NCI-H1092 (cell line): ENCODE data around the gene PLAA.

Experiments
- DNase-seq: peaks from one replicate; lab custom pipeline; 2025; lab: John Stamatoyannopoulos, UW

Gene PLAA

DNA sequence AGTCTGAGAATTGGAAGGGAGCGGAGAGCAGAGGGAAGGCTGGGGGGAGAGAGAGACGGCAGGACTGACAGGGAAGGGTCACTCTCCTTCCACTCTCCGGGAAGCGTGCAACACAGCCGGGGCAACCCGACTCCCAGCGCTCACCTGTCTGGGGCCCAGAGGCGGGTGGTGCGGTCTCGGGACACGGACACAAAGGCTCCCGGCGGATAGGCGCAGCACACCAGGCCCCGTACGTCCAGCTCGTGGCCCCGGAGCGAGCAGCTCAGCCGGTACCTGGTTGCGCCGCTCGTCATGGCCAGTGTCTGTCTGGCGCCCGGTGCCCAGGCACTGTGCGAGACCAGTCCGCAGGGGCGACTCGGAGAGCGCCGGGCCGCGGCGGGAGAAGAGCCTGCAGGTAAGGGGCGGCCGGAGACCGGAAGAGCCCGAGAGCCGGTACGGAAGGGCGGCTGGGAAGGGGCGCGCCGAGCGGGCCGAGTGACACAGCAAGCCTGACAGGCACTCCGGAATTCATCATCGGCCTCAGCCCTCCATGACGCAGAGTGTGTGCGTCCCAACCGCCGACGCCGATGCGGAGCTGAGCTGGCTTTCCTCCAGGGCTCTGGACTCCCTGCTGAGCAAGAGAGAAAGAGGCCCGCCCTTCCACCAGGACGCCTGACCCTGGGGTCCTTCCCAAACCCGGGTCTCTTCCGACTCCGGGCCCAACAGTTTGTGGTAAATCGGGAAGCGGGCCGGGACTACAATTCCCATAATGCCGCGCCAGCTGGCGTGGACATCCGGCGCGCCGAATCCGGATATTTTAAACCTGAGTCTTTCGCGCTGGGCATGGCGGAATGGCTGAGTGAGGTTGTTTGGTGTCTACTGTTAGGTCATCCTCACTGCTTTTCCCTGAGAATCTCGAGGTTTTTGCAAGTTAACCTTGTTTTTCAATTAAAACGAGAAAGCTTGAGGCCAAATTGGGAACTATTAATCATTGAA, at the start of gene PLAA:
Gene PLAA, minus strand, starts transcription at position 490 of the 975 bp plus-strand sequence. Its CDS starts 197 bp downstream, at position 293.
- peak; percentile 95 for DNase-seq

DNA sequence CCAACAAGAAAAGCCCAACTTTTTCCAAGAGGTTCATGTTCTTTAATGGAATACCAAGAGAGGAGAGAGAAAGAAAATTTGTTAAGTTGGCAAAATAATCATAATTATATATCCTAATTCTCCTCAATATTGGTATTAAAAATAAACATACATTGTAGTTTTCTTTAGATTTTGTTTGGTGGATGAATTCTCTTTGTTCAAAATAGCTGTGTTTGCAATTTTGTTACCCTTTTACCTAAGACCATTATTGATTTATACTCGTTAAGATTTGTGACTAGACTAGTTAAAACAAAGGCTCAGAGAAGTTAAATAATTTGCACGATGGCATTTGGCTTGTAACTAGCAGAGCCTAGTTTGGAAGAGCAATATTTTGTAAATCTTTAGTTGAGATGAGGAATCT, 48.8 kb upstream of the PLAA start:
- DNase-seq: no peak

DNA sequence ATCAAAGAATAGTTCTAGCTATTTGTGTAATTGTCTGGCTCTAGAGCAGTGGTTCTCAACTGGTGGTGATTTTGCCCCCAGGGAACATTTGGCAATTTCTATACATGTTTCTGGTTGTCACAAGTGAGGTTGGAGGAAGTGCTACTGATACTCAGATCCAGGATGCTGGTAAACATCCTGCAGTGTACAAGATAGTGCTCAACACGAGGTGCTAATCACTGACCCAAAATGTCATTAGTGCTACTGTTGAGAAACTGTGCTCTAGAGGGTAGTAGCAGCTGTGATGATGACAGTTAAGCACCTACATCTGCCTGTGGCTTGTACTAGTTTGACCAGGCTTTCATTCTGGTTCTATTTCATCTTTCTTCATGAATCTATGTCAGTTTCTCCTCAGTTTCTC, 36.3 kb upstream of the PLAA start:
- no peak for DNase-seq

DNA sequence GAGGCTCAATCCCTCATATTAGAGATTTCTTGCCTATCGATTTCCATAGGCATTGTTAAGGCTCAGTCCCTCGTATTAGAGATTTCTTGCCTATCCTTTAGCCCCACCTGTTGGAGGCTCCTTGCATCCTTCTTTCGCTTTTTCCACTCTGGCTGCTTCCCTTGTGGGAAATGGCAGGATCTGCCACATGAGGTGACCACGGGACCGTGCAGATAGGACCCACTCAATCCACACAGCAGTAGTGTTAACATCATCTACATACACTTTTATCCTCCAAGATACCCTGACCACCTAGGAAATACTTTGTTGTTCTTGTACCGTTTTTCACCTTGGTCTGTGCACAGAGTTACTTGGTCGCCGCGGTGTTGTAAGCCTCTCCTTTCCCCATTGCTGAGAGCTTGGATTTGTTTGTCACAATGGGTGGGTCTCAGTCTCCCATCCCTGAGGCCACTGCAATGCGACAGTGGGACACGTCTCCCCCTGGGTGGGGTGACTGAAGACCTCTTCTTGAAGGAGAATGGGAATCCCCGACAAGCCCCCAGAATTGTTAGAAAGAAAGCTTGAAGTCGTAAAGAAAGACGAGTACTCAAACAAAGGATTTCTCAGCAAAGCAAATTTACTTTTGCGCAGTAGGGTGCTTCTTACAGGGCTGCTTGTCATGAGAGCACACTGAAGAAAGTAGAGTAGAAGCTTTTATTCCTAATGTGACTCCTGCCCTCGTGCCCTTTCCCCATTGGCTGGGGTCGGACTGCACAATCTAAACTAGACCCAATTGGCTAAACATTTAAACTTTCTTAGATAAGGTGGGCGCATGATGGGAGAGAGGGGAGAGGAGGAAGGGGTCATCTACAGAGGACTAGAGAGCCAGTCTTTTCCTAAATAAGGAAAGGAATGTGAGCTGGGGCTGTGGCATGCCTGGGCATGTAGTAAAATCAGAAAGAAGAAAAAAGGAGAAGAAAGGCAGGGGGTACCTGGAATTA, 29.0 kb upstream of the PLAA start:
- DNase-seq: peak; percentile 48

DNA sequence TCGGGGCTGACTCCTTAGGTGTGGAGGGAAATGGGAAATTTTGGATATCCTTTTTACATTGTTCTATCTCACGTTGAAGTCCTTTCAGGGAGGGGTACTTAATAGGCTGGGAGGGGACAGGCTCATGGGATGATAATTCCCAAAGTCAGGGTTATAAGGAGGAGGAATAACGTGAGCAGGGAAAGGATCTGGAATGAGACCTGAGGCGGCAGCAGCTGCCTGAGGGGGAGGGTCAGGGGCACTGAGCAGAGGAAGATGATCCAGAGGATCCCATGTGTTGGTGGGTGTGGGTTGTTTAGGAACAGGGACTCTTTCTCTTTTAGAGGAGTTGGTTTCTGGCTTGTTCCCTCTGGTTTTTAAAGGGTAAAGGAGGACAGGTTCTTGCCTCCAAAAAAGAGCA, 27.9 kb upstream of the PLAA start:
- no peak for DNase-seq

DNA sequence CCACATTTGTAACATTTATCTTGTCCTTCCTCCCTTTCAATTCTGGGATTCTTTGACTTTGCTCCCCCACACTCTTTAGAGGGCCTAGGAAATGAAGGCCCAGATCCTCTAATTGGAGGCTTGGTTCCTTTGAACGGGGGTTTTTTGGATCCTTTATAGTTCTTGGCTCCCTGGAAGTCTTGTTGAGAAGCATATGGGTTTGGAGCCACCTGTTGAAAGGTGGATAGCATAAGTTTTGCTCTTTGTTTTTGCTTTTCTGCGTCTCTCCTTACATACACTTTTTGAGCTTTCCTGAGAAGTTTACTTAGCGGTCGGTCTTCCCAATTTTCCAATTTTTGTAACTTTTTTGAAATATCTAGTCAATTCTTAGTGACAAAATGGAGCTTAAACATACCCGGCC, 26.9 kb upstream of the PLAA start:
- no peak for DNase-seq

DNA sequence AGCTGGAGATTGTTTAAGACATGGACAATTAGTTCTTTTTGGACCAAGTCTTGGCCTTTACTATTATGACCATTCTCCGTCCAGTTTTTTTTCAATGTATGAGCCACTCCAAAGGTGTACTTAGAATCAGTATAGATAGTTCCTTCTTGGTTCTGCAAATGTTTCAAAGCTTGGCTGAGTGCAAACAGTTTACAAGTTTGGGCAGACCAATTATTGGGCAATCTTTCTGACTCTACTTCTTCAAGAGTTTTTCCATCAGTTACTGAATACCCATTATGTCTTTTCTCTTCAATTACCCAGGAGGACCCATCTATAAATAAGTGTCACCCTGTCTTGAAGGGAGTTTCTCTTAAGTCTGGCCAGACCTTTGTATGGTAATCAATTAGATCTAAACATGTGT, 24.7 kb upstream of the PLAA start:
- no peak for DNase-seq

DNA sequence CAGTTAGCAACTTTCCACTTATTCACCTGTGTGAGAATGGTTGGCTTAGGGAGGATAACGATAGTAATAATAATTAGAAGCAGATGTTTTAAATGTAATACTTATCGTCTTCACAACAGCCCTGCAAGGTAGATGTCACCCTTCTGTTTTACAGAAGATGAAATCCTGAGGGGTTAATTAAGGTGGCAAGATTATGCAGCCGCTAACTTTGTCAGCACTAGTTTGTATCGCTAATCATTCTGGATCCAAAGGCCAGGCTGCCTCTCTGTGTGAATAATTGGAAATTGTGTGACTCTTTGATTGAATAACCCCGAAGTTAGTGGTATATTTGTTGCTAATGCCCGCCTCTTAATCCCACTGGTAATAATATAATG, 9.8 kb upstream of the PLAA start:
- DNase-seq: no peak

DNA sequence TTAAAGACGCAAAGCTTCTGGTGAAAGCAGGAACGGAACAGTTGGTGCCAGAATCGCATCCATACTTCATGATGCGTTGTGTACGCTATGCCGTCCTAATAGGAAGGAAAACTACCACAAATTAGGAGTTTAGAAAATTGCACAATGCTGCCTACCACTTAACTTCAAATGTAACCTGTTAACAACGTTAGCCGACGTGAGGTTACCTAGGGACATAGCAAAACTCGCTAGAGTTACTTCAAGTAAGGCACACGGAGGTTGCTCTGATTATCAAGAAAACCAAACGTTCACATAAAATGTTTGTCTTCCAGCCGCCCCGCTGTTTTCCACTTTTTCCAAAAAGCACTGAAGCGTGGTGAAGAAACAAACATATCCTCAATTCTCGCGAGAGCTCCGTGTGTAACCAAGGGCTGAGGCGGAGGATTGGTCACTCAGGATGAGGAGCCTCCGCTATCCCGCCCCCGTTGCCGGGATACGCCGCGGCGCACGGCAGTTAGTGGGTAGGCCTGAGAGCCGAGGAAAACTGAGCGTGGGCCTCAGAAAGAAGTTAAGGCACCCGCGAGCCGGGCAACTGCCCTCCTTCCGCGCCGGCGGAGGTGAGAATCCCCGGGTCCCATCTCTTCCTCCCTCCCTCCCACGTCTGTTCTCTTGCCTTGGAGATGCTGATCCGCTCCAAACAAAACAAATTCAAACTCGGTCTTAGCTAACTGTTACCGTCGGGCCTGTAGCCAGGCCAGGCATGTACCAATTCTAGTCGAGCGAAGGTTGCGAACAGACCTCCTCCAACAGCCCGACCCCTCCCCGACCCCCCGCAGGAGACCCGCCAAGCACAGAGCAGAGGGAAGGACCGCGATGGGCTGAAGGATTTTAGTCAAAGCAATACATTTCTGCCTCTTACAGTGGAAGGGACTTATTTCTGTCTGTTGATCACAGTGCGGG, 9.1 kb upstream of the PLAA start, which contains the start of gene IFT74:
Gene IFT74, plus strand, starts transcription at position 492 of the 939 bp plus-strand sequence. CDS start 5,556 bp downstream, outside the sequence.
- DNase-seq: peak; percentile 99

DNA sequence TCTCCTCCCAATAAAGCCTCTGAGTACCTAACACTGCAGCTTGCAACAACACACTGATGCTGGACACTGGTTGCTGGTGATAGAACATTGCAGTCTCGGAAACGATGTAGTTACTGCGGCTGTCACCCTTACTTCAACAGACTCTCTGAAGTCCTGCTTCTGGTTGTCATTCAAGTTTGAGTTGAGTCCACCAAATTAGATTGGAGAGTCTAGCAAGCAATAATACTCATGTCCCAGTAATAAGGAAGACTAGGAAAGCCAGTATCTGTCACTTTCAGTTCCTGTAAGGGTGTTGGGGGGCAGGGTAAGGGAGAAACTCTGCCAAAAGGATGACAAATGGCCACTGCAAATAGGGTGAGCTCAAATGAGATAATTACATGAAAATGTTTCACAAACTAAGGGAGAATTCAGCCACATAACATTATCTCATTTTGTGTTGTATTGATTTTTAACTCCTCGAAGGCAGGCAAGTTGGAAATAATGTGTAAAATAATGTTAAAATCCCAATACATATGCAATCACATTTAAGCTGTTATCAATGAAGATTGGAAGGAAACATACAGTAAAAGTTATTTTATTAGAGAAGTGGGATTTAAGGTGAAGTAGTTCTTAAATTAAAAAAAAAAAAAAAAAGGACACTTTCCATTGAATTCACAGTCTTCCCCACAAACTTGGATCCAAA, 8.3 kb upstream of the PLAA start:
- no peak for DNase-seq

DNA sequence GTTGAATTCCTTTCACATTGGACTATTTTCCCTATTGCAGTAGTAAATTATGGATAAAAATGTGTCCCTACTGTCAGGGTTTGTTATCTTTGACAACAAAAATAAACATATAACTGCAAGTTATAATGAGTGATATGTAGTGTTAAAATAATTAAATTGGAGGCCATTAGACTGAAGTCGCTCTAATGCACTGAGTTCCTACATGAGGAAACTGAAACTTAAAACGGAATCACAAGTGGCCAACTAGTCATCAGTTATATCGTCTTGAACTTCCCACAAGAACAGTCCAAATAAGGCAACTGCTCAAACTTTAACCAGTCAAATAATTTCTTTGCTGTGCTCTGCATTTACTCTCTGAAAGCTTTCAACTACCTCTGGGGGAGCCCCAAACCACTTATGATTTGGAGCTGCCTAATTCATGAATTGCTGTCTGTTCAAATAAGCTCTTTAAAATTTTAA, 7.0 kb upstream of the PLAA start:
- DNase-seq: no peak

DNA sequence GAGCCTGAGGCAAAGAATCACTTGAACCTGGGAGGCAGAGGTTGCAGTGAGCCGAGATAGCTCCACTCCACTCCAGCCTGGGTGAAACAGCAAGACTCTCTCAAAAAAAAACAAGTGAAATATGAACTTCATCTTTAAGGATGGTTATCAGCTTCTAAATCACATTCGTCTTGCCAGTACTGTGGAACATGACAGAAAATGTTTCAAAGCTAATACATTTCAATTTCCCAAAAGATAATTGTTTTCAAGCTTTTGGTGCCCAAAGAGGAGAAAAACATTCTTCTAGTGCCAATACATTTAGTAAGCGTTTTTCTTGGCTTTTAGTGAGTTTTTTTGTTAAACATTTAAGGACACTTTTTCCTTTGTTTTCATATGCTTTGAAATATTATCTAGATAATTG, 4.8 kb upstream of the PLAA start:
- no peak for DNase-seq

DNA sequence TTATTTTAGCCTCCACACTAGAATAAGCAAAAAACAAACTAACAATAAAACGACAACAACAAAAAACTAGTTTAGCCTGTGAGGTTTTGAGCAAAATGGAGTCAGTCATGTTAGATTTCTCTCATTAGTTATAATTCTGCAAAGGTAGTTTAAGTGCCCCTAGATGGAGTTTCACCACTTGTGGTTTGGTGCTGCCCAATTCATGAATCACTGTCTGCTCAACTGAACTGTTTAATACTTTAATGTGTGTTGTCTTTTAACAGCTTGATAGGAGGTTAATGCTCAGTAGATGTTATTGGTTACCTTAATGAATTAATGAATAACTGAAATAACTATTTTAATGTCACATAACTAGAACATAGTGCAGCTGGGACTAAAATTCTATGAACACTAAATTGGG, 3.5 kb upstream of the PLAA start:
- no peak for DNase-seq

DNA sequence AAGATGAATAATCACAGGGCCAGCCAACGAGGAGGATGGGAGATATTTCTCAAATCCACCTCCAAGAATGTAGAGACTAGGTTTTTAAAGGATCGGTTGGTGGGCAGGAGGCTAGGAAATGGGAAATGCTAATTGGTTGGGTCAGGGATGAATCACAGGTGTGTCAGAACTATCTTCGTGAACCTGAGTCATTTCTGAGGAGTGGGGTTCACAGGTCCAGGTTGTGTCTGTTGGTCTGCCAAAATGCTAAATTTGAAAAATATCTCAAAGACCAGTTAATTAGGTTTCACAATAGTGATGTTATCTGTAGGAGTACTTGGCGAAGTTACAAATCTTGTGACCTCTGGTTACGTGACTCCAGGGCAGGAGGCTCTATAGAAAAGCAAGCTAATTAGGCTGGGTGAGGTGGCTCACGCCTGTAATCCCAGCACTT, 2.6 kb upstream of the PLAA start:
- no peak for DNase-seq

DNA sequence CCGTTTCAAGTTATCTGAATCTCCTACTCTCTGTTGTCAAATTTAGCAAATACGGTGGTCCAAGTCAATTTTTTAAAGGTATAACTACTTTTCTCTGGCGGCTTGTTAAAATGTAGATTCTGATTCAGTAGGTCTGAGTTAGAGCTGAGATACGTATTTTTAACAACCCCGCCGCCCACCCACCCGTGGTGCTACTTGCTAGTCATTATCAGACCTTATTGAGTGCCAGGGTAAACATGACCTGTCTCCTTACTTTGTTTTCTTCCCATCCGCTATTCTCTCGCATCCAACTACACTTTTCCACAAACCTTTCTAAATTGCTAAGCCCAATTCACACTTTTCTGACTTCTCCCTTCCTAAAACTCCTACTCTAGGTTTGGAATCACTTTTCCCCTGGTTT, 694 bp upstream of the PLAA start:
- no peak for DNase-seq

DNA sequence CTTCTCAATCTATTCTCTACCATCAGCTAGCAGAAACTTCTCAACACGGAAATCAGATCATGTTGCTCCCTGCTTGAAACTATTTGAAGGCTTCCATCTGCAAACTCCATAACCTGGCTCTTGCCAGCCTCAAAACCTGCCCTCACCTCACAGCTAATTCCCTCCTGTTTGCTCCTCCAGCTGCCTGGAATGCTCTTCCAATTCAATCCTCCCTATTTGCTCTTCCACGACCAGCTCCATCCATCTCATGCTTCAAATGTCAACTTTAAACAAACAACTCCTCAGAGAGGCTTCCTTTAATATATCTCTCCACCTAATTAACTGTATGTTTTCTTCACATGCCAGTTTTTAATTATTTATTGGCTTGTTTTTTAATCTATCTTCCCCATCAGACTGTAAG, 1.5 kb downstream of the PLAA start:
- DNase-seq: no peak

DNA sequence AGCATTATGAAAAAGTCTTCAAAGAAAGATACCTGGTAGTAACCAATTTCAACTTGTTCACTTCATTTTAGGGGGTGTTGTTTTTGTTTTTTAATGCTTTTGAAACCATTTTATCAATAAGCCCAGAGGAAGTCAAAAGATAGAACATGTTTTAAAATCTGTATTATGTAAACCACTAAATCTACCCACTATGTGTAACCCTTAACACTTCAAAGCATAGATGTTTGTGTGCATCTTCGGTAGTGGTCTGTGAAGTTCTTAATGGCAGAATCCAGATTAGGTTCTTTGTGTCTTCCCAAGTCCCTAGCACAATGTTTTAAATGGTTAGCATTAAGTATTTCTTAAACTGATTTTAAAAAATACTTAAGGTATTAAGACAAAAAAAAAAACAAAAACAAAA, 6.3 kb downstream of the PLAA start:
- DNase-seq: no peak

DNA sequence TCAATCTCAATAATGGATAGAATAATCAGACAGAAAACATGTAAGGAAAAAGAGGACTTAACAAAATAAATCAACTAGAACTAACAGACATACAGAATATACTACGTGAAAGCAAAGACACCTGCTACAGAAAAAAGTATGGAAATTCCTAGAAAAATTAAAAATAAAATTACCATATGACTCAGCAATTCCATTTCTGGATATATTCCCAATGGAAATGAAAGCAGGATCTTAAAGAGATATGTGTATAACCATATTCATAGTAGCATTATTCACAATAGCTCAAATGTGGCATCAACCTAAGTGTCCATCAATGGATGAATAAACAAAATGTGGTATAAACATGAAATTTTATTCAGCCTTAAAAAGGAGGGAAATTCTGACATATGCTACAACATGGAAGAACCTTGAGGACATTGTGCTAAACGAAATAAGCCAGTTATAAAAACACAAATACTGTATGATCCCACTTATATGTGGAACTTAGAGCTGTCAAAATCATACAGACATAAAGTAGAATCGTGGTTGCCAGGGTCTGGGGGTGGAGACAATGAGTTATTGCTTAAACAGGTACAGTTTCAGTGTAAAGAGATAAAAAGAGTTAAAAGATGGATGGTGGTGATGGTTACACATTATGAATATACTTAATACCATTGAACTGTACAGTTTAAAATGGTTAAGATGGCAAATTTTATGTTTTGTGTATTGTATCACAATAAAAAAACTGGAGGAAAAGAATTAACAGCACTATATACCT, 6.9 kb downstream of the PLAA start:
- no peak for DNase-seq

DNA sequence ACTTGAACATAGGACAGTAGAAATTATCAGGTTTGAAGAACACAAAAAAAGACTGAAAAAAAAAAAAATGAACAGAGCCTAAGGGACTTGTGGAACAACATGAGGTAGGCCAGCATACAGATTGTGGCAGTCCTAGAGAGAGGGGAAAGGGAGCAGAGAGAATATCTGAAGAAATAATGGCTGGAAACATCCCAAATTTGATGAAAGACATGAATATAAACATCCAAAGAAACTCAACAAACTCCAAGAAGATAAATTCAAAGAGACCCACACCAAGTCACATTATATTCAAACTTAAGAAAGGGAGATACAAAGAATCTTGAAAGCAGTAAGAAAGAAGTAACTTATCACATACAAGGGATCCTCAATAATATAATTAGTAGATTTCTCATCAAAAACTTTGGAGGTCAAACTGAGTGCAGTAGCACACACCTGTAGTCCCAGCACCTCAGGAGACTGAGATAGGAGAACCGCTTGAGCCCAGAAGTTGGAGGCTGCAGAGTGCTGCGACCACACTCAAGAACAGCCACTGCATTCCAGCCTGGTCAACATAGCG, 9.1 kb downstream of the PLAA start:
- DNase-seq: no peak

DNA sequence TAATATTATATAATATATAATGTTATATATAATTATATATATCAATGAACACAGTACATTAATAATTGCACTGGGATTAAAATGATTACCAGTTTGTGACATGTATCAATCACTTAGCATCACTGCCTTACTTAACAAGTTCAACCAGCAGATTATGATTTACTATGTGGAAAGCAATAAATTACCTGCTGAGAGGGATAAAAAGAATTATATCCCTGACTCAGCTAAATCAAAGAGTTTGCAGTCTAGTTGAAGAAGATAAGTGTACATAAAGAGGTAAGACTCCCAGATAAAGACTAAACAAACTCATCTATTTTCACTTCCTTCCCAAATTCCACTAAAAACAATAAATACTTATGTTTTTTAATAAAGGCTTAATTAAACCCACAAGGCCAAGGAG, 11.2 kb downstream of the PLAA start:
- no peak for DNase-seq
